GM23338 (cell line): ENCODE results near the gene CTDSPL. TPM values are rescaled to one million over a fixed set of nuclear protein-coding genes. Genes with fewer than 3 reads are reported as not detected.

Source experiments
- ATAC-seq: fragments of 200-7000 bp; cut with Tn5 transposase; 3 replicates; pipeline ENCODE4 v1.9.1; 2020
- DNase-seq: peaks from one replicate; pipeline ENCODE4 v3.0.0-alpha.2; 2015; ENCODE audit warnings: low spot score
- H2AFZ ChIP-seq: fragments of 200-600 bp; sonication (generic); 2 replicates; pipeline ENCODE4 v1.8.0; 2016; ENCODE audit warnings: antibody characterized with exemption, mild to moderate bottlenecking, moderate library complexity
- H3F3A ChIP-seq: fragments of 200-600 bp; sonication (generic); replicated peaks from 2 replicates; pipeline ENCODE4 v1.8.0; 2017; ENCODE audit warnings: antibody characterized with exemption, mixed run types, low read depth
- H3K27ac ChIP-seq: fragments of 200-600 bp; sonication (generic); 2 replicates; pipeline ENCODE4 v1.6.1; 2016; ENCODE audit warnings: low read depth
- H3K27me3 ChIP-seq: fragments of 200-600 bp; sonication (generic); 2 replicates; pipeline ENCODE4 v1.8.0; 2016; ENCODE audit warnings: mild to moderate bottlenecking, mixed run types, moderate library complexity; ENCODE audit not compliant: insufficient read depth
- H3K36me3 ChIP-seq: fragments of 200-600 bp; sonication (generic); 2 replicates; pipeline ENCODE4 v1.8.0; 2016; ENCODE audit warnings: mild to moderate bottlenecking; ENCODE audit not compliant: insufficient read depth
- H3K4me1 ChIP-seq: fragments of 200-600 bp; sonication (generic); 2 replicates; pipeline ENCODE4 v1.8.0; 2016; ENCODE audit warnings: mild to moderate bottlenecking, moderate library complexity; ENCODE audit not compliant: insufficient read depth
- H3K4me2 ChIP-seq: fragments of 200-600 bp; sonication (generic); 2 replicates; pipeline ENCODE4 v1.7.1; 2017; ENCODE audit warnings: mixed run types
- H3K4me3 ChIP-seq: fragments of 200-600 bp; sonication (generic); 2 replicates; pipeline ENCODE4 v1.6.1; 2016; ENCODE audit warnings: mixed run types
- H3K79me2 ChIP-seq: fragments of 200-600 bp; sonication (generic); replicated peaks from 2 replicates; pipeline ENCODE4 v1.8.0; 2017; ENCODE audit warnings: mild to moderate bottlenecking; ENCODE audit not compliant: insufficient read depth
- H3K9me2 ChIP-seq: fragments of 200-600 bp; sonication (generic); 2 replicates; pipeline ENCODE4 v1.8.0; 2017; ENCODE audit not compliant: insufficient read depth
- H4K20me1 ChIP-seq: fragments of 200-600 bp; sonication (generic); replicated peaks from 2 replicates; pipeline ENCODE4 v1.8.0; 2017; ENCODE audit warnings: mild to moderate bottlenecking; ENCODE audit not compliant: insufficient read depth
- H3K27ac Mint-ChIP-seq: 2 replicates; pipeline ENCODE4 v1.8.0; 2020; ENCODE audit warnings: inconsistent platforms, mild to moderate bottlenecking, moderate library complexity, mixed read lengths
- H3K27me3 Mint-ChIP-seq: 3 replicates; pipeline ENCODE4 v1.8.0; 2022; ENCODE audit warnings: low read depth, mild to moderate bottlenecking, moderate library complexity, mixed read lengths, inconsistent platforms; ENCODE audit not compliant: insufficient read depth, poor library complexity
- H3K36me3 Mint-ChIP-seq: 3 replicates; pipeline ENCODE4 v1.8.0; 2021; ENCODE audit warnings: low read depth, mild to moderate bottlenecking, inconsistent platforms, moderate library complexity, mixed read lengths
- H3K4me1 Mint-ChIP-seq: 3 replicates; pipeline ENCODE4 v1.8.0; 2020; ENCODE audit warnings: mild to moderate bottlenecking, inconsistent platforms, mixed read lengths
- H3K4me3 Mint-ChIP-seq: 3 replicates; pipeline ENCODE4 v1.8.0; 2021; ENCODE audit warnings: moderate library complexity, mild to moderate bottlenecking, inconsistent platforms, mixed read lengths
- H3K9me3 Mint-ChIP-seq: 3 replicates; pipeline ENCODE4 v1.8.0; 2020; ENCODE audit warnings: moderate library complexity, mild to moderate bottlenecking, inconsistent platforms, mixed read lengths
- EZH2 ChIP-seq: fragments of 200-600 bp; sonication (generic); IDR thresholded peaks from one replicate; pipeline ENCODE4 v1.8.0; 2017; ENCODE audit warnings: antibody characterized with exemption, mild to moderate bottlenecking, low read depth; ENCODE audit not compliant: unreplicated experiment
- JUNB ChIP-seq: IDR thresholded peaks from one replicate; pipeline ENCODE4 v1.6.1; 2016; ENCODE audit warnings: antibody characterized with exemption; ENCODE audit not compliant: unreplicated experiment
- NANOG ChIP-seq: IDR thresholded peaks from 2 replicates; pipeline ENCODE4 v1.6.1; 2016; ENCODE audit warnings: antibody characterized with exemption, borderline replicate concordance
- POLR2AphosphoS5 ChIP-seq: IDR thresholded peaks from 2 replicates; pipeline ENCODE4 v1.6.1; 2016; ENCODE audit warnings: antibody characterized with exemption, low read depth
- ZNF114 ChIP-seq: fragments of 250-450 bp; sonication (Bioruptor Pico); IDR thresholded peaks from 2 replicates; pipeline ENCODE4 v1.5.0; 2020; ENCODE audit warnings: mild to moderate bottlenecking, moderate library complexity
- ZNF331 ChIP-seq: fragments of 250-450 bp; sonication (Bioruptor Pico); IDR thresholded peaks from 2 replicates; pipeline ENCODE4 v1.5.0; 2020; ENCODE audit warnings: low read depth, mild to moderate bottlenecking, moderate library complexity
- polyA plus RNA-seq: library from polyadenylated mRNA; unstranded; fragments of >200 nt; fragmentation: Nextera tagmentation; extraction: Ambion mirVana; gene quantifications from 2 replicates; pipeline ENCODE4 v1.2.1, GENCODE V29; 2016
- total RNA-seq: library from RNA; depleted of rRNA; stranded (reverse); fragments of >200 nt; shearing (Covaris generic); gene quantifications from 2 replicates; pipeline ENCODE4 v1.2.3, GENCODE V29; 2014
- TF ChIP-seq, protein P1 (sequence below), 2 experiments: fragments of 200-600 bp in 1 of 2; sonication (generic) in 1 of 2; conservative IDR thresholded peaks; 2 replicates each; pipeline versions ENCODE4 v1.5.1 to v1.6.1; 2016 to 2017; ENCODE audit warnings: antibody characterized with exemption in 2 of 2, low read depth in 2 of 2, mild to moderate bottlenecking in 2 of 2, moderate library complexity in 1 of 2
- TF ChIP-seq, protein P2 (sequence below): fragments of 250-450 bp; sonication (Bioruptor Pico); IDR thresholded peaks from 2 replicates; pipeline ENCODE4 v1.5.0; 2020; ENCODE audit warnings: mild to moderate bottlenecking, moderate library complexity
- TF ChIP-seq, protein P3 (sequence below): IDR thresholded peaks from one replicate; pipeline ENCODE4 v1.6.1; 2018; ENCODE audit warnings: antibody characterized with exemption; ENCODE audit not compliant: unreplicated experiment

Gene CTDSPL
- total and polyA plus RNA-seq, 2 experiments from 2014 or later, result 23.2 to 42.0 TPM

DNA sequence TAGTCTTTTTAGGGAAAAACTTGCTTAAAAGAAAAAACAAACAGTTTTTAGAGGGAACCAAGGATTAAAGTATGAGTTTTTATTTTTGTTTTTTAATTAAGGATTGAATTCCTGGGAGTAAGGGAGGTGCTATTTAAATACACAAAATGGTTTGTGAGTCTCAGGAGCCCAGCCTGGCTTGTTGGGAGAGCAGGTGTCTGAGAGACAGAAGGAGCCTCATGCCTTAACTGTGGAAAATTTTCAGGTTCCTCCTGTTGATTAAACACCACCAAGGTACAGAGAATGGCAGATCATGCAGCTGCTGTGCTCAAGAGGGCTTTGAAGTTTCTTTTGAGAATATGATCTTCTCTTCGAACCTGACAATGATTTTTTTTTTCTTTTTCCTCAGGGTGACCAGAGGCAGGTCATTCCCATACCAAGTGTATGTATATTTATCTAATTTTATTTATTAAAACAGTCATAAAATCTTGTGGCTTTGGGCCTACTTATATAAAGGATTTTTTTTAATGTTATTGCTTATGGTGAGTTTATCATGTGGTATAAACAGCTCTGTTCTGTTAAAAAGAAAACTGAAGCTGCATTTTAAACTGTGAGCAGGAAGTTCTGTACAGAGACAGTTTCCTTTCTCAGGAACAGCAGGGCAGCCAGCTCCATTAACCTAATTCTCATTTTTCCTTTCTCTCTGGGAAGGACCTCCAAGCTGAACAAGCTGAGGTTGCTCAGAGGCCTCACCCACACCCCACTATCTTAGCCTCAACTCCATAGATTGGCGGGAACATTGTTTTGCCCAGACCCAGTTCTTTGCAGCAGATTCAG, 95.3 kb downstream of the CTDSPL start (continued):
- TF ChIP-seq, protein P1, sequence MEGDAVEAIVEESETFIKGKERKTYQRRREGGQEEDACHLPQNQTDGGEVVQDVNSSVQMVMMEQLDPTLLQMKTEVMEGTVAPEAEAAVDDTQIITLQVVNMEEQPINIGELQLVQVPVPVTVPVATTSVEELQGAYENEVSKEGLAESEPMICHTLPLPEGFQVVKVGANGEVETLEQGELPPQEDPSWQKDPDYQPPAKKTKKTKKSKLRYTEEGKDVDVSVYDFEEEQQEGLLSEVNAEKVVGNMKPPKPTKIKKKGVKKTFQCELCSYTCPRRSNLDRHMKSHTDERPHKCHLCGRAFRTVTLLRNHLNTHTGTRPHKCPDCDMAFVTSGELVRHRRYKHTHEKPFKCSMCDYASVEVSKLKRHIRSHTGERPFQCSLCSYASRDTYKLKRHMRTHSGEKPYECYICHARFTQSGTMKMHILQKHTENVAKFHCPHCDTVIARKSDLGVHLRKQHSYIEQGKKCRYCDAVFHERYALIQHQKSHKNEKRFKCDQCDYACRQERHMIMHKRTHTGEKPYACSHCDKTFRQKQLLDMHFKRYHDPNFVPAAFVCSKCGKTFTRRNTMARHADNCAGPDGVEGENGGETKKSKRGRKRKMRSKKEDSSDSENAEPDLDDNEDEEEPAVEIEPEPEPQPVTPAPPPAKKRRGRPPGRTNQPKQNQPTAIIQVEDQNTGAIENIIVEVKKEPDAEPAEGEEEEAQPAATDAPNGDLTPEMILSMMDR (conservative IDR thresholded peaks at IDR 0.05; ENCODE audit: low read depth in 2 of 2), result no peak
- TF ChIP-seq ZNF331, result no peak

DNA sequence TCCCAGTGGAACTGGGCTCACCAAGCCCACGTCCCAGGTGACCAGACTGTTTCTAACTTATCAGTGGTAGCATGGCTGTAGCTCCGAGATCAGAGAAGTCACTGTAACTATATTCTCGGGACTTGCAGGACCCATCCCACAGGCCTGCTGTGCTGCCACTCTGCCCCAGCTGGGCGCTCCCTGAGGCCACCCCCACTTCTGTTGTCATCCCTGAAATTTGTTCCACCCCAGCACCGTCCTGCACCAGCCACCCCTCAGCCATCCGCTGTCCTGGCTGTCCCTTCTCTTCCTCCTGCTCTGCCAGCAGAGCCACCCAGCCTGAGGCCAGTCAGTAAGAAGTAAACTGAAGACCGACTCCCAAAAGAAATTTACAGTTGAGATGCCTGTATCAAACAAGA, 95.9 kb downstream of the CTDSPL start:
- H4K20me1 ChIP-seq, result no peaks in the 10 kb centered on the region
- peaks cover 8% of the 10 kb centered on the region for H3K36me3 Mint-ChIP-seq
- H3K79me2 ChIP-seq, result no peaks in the 10 kb centered on the region
- no peak overlapping the region for H3K4me3 ChIP-seq
- no peak for ATAC-seq
- H3K9me3 Mint-ChIP-seq, result no peaks in the 10 kb centered on the region
- H3K27me3 ChIP-seq, result no peaks in the 10 kb centered on the region
- H3K4me3 Mint-ChIP-seq, result no peak overlapping the region
- peaks cover 8% of the 10 kb centered on the region for H3K27me3 Mint-ChIP-seq
- peaks cover 30% of the 10 kb centered on the region for H3K4me1 ChIP-seq
- H3K4me2 ChIP-seq, result no peak overlapping the region
- no peaks in the 10 kb centered on the region for H3K9me2 ChIP-seq
- H3K36me3 ChIP-seq, result no peaks in the 10 kb centered on the region
- DNase-seq, result no peak
- H3K4me1 Mint-ChIP-seq, result peaks cover 32% of the 10 kb centered on the region
- no peak overlapping the region for H2AFZ ChIP-seq
- H3F3A ChIP-seq, result no peaks in the 10 kb centered on the region
- no peak overlapping the region for H3K27ac ChIP-seq
- peak overlapping the region; percentile 69 for H3K27ac Mint-ChIP-seq
- no peak for TF ChIP-seq ZNF331
- no peak for TF ChIP-seq NANOG
- no peak for TF ChIP-seq JUNB
- TF ChIP-seq, protein P2, sequence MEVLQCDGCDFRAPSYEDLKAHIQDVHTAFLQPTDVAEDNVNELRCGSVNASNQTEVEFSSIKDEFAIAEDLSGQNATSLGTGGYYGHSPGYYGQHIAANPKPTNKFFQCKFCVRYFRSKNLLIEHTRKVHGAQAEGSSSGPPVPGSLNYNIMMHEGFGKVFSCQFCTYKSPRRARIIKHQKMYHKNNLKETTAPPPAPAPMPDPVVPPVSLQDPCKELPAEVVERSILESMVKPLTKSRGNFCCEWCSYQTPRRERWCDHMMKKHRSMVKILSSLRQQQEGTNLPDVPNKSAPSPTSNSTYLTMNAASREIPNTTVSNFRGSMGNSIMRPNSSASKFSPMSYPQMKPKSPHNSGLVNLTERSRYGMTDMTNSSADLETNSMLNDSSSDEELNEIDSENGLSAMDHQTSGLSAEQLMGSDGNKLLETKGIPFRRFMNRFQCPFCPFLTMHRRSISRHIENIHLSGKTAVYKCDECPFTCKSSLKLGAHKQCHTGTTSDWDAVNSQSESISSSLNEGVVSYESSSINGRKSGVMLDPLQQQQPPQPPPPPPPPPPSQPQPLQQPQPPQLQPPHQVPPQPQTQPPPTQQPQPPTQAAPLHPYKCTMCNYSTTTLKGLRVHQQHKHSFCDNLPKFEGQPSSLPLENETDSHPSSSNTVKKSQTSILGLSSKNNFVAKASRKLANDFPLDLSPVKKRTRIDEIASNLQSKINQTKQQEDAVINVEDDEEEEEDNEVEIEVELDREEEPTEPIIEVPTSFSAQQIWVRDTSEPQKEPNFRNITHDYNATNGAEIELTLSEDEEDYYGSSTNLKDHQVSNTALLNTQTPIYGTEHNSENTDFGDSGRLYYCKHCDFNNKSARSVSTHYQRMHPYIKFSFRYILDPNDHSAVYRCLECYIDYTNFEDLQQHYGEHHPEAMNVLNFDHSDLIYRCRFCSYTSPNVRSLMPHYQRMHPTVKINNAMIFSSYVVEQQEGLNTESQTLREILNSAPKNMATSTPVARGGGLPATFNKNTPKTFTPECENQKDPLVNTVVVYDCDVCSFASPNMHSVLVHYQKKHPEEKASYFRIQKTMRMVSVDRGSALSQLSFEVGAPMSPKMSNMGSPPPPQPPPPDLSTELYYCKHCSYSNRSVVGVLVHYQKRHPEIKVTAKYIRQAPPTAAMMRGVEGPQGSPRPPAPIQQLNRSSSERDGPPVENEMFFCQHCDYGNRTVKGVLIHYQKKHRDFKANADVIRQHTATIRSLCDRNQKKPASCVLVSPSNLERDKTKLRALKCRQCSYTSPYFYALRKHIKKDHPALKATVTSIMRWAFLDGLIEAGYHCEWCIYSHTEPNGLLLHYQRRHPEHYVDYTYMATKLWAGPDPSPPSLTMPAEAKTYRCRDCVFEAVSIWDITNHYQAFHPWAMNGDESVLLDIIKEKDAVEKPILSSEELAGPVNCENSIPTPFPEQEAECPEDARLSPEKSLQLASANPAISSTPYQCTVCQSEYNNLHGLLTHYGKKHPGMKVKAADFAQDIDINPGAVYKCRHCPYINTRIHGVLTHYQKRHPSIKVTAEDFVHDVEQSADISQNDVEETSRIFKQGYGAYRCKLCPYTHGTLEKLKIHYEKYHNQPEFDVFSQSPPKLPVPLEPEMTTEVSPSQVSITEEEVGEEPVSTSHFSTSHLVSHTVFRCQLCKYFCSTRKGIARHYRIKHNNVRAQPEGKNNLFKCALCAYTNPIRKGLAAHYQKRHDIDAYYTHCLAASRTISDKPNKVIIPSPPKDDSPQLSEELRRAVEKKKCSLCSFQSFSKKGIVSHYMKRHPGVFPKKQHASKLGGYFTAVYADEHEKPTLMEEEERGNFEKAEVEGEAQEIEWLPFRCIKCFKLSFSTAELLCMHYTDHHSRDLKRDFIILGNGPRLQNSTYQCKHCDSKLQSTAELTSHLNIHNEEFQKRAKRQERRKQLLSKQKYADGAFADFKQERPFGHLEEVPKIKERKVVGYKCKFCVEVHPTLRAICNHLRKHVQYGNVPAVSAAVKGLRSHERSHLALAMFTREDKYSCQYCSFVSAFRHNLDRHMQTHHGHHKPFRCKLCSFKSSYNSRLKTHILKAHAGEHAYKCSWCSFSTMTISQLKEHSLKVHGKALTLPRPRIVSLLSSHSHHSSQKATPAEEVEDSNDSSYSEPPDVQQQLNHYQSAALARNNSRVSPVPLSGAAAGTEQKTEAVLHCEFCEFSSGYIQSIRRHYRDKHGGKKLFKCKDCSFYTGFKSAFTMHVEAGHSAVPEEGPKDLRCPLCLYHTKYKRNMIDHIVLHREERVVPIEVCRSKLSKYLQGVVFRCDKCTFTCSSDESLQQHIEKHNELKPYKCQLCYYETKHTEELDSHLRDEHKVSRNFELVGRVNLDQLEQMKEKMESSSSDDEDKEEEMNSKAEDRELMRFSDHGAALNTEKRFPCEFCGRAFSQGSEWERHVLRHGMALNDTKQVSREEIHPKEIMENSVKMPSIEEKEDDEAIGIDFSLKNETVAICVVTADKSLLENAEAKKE (CRISPR knock-in tag), result no peak
- no peak for TF ChIP-seq POLR2AphosphoS5
- TF ChIP-seq, protein P1 (conservative IDR thresholded peaks at IDR 0.05; ENCODE audit: low read depth in 2 of 2), result no peak
- TF ChIP-seq ZNF114 (CRISPR knock-in tag), result no peak
- TF ChIP-seq, protein P3, sequence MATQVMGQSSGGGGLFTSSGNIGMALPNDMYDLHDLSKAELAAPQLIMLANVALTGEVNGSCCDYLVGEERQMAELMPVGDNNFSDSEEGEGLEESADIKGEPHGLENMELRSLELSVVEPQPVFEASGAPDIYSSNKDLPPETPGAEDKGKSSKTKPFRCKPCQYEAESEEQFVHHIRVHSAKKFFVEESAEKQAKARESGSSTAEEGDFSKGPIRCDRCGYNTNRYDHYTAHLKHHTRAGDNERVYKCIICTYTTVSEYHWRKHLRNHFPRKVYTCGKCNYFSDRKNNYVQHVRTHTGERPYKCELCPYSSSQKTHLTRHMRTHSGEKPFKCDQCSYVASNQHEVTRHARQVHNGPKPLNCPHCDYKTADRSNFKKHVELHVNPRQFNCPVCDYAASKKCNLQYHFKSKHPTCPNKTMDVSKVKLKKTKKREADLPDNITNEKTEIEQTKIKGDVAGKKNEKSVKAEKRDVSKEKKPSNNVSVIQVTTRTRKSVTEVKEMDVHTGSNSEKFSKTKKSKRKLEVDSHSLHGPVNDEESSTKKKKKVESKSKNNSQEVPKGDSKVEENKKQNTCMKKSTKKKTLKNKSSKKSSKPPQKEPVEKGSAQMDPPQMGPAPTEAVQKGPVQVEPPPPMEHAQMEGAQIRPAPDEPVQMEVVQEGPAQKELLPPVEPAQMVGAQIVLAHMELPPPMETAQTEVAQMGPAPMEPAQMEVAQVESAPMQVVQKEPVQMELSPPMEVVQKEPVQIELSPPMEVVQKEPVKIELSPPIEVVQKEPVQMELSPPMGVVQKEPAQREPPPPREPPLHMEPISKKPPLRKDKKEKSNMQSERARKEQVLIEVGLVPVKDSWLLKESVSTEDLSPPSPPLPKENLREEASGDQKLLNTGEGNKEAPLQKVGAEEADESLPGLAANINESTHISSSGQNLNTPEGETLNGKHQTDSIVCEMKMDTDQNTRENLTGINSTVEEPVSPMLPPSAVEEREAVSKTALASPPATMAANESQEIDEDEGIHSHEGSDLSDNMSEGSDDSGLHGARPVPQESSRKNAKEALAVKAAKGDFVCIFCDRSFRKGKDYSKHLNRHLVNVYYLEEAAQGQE, result no peak
- TF ChIP-seq EZH2, result no peak
